Keratinocyte (primary cell): ENCODE measurements around the gene BICD2.

Experiments used
- EZH2 ChIP-seq: IDR thresholded peaks from one replicate; pipeline ENCODE4 v1.6.1; 2012; ENCODE audit warnings: inconsistent platforms, mild to moderate bottlenecking, low read length, moderate library complexity
- TF ChIP-seq, protein P1 (sequence below), 3 experiments: IDR thresholded peaks in 1 of 3; conservative IDR thresholded peaks in 1 of 3; optimal IDR thresholded peaks in 1 of 3; 2 replicates in 2 of 3; 3 replicates in 1 of 3; pipeline versions ENCODE3 to v1.5.1; 2011; ENCODE audit warnings: low read length in 3 of 3, mild to moderate bottlenecking in 3 of 3, moderate library complexity in 2 of 3, control low read depth in 1 of 3, inconsistent platforms in 1 of 3; ENCODE audit not compliant: insufficient read depth in 2 of 3; ENCODE audit errors: extremely low read depth in 1 of 3

DNA sequence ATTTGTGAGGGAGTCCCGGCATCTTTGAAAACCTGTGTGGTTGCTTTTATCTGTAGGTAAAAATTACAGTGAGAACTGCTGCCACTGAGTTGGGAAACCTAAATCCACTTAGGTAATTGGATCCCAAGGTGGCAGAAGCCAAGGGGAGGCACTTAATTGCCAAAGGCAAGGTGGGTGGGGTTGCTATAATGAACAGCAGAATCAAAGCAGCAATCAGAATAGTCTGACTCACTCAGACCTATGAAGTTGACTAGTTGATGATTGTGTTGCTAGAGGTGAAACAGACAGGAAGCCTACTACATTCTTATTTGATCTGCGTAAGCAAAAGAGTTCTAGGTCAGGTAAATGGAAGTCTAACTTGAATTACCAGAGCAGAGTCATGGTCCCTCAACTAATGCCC, 17.3 kb upstream of the BICD2 start:
- TF ChIP-seq, protein P1, sequence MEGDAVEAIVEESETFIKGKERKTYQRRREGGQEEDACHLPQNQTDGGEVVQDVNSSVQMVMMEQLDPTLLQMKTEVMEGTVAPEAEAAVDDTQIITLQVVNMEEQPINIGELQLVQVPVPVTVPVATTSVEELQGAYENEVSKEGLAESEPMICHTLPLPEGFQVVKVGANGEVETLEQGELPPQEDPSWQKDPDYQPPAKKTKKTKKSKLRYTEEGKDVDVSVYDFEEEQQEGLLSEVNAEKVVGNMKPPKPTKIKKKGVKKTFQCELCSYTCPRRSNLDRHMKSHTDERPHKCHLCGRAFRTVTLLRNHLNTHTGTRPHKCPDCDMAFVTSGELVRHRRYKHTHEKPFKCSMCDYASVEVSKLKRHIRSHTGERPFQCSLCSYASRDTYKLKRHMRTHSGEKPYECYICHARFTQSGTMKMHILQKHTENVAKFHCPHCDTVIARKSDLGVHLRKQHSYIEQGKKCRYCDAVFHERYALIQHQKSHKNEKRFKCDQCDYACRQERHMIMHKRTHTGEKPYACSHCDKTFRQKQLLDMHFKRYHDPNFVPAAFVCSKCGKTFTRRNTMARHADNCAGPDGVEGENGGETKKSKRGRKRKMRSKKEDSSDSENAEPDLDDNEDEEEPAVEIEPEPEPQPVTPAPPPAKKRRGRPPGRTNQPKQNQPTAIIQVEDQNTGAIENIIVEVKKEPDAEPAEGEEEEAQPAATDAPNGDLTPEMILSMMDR (optimal IDR thresholded peaks at IDR 0.05 in 1 of 3, IDR thresholded peaks at IDR 0.05 in 1 of 3, conservative IDR thresholded peaks at IDR 0.05 in 1 of 3; ENCODE audit: extremely low read depth in 1 of 3, insufficient read depth in 2 of 3, low read length in 3 of 3) = no peak
- TF ChIP-seq EZH2 = no peak
